Stimulated activated CD4-positive, alpha-beta T cell treated with anti-CD3 and anti-CD28 coated beads, Interleukin-12 subunit alpha, Interleukin-12 subunit beta, amount 100 ng/mL, for 24 hours (primary cell): ENCODE data around the gene NUBPL.

ENCODE experiments used
- DNase-seq, 2 experiments: peaks; one replicate each; pipeline ENCODE4 v3.0.0-alpha.2; 2020; ENCODE audit warnings: low read depth in 2 of 2

Gene NUBPL, protein sequence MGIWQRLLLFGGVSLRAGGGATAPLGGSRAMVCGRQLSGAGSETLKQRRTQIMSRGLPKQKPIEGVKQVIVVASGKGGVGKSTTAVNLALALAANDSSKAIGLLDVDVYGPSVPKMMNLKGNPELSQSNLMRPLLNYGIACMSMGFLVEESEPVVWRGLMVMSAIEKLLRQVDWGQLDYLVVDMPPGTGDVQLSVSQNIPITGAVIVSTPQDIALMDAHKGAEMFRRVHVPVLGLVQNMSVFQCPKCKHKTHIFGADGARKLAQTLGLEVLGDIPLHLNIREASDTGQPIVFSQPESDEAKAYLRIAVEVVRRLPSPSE

DNA sequence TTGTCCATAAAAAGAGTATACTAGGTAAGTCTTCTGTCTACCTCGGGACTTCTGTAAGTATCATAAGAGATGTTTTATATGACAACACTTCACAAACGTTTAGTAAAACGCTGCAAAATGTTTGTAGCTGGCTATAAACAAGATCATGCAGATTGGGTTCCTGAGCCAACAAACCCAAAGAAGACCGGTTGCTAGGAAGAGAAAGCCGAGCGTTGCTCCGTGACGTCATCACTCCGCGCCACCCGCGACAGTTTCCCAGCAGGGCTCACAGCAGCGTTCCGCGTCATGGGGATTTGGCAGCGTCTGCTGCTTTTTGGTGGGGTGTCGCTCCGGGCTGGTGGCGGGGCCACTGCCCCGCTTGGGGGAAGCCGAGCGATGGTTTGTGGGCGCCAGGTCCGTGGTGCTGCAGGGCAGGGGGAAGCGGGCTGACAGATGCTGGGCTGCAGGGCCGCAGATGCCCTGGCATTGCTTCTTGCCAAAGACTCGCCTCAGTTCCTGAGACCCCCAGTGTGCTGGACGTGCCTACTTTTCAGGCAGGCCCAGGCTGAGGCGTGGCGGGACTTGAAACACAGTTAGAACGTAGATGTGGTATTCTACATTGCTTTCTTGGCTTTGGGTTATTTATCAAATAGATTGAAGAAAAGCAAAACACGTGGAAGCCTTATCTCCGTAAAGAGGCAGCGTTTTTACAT, at the start of gene NUBPL:
TSS of gene NUBPL (plus strand) at position 250 of the 692 bp plus-strand sequence. CDS start at position 286, 36 bp downstream.
- DNase-seq: peak; percentile 93 to 94

DNA sequence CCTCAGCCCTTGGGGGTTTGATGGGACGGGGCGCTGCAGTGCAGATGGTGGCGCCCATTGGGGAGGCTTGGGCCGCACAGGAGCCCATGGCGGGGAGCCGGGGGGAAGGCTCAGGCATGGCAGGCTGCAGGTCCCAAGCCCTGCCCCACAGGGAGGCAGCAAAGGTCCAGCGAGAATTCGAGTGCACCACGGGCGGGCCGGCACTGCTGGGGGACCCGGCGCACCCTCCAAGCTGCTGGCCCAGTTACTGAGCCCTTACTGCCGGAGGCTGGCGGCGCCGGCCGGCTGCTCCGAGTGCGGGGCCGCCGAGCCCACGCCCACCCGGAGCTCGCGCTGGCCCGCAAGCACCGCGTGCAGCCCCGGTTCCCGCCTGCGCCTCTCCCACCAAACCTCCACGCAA, 34.1 kb upstream of the NUBPL start:
- DNase-seq: no peak

DNA sequence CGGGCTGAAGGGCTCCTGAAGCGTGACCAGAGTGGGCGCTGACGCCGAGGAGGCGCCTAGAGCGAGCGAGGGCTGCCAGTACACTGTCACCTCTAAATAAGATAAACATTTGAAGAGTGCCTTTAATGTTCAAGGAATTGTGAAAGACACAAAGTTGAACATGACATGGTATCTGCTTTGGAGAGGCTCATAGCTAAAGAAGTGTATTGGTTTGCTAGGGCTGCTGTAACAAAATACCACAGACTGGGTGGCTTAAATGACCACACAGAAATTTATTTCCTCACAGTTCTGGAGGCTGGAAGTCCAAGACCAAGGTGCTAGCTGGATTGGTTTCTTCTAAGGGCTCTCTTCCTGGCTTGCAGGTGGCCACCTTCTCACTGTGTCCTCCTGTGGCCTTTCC, 33.7 kb upstream of the NUBPL start:
- DNase-seq: no peak

DNA sequence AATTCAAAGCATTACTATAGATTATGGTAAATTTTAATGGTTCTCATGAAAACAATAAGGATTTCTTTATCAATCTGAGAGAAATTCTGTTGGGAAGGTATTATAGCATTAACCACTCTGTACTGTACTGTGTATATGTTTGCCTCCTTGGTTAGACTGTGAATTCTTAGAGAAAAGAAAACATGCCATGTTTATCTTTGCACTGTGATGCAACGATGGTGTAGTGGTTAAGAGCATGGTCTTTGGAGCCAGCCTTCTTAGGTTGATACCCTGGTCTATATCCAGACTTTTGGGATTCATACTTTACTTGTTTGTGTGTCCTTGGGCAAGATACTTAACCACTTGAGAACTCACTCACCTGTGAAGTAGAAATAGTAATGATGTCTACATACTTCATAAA, 32.2 kb upstream of the NUBPL start:
- no peak for DNase-seq

DNA sequence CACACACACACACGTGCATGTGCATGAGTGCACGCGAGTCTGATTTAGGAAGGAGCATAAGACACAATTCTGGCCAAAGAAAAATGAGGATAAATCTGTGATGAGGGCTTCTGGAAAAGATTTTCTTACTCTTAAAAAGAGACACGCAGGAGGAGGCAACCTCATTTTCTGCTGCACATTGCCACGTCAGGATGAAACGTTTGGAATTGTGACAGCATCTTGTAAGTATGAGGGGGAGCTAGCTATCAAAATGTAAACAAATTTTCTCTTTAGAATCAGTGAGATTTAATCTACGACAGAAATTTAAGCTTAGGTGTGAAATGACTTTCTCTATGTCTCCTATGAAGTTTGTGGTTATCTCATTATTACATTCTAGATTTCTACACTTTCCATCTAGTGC, 31.1 kb upstream of the NUBPL start:
- no peak for DNase-seq

DNA sequence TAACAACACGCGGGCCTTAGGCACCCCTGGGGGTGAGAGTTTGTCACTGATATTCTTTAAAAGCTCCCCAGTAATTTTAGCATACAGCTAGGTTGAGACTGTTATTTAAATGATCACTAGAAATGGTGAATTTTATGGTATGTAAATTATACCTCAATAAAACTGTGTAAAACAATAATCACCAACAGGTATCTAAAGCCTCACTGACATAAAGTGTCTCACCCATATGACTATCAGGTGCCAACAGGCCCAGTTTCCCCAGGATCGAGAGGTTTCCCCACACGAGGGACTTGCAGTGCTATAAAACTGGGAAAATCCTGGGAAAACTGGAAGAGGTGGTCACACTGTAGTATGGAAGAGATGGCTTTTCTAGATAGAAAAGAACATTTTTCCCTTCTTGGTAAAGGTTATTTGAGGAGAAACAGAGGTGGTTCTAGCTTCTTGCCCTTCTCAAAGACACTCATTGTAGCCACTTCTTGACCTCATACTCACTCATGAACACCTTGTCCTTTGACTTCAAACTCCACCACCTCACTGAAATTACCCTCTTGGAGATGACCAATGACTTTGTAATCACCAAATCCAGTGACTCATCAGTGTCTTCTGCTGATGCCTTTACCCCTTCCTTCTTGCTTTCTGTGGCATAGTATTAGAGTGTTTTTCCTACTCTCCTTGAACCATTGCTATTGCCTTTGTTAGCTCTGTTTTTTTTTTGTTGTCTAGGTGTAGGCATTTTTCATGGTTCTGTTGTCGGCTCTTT, 24.8 kb upstream of the NUBPL start:
- no peak for DNase-seq

DNA sequence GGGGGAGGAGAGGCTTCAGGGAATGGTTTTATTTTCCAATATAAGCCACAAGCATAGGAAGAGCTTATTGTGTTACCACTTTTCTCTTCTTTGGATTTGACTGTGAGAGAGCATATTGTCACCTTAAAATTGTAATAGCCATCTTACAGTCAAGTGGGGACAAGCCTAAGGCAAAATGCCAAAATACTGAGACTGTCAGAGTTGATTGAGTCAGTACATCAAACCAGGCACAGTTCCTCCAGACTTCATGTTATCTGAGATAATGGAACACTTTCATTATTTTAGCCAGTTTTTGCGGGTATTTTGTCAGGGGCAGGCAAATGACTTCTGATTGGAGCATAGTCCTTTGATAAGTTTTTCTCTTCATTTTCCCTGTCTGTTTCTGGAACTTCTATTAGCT, 19.5 kb upstream of the NUBPL start:
- DNase-seq: no peak

DNA sequence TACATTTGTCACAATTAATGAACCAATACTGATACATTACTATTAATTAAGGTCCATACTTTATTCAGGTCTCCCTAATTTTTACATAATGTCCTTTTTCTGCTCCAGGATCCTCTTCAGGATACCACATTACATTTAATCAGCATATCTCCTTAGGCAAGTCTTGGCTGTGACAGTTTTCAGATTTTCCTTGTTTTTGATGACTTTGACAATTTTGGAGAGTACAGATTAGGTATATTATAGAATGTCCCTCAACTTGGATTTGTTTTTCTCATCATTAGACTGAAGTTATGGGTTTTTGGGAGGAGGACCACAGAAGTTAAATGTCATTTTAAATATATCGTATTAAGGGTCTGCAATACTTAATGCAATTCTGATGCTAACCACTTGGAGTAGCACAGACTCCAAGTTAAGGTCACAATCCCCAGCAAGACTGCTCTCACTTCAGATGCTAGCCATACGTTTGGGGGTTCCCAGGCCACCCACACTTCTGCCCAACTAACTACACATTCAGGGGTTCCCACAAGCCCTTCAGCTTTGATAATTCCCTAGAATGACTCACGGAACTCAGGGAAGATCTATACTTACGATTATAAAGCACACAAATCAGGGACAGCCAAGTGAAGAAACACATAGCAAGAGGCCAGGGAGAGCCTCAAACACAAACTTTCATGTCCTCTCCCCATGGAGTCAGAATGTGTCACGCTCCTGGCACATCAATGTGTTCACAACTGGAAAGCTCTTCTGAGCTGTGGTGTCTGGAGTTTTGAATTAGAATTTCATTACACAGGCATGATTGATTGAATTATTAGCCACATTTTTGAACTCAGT, 17.0 kb upstream of the NUBPL start:
- no peak for DNase-seq

DNA sequence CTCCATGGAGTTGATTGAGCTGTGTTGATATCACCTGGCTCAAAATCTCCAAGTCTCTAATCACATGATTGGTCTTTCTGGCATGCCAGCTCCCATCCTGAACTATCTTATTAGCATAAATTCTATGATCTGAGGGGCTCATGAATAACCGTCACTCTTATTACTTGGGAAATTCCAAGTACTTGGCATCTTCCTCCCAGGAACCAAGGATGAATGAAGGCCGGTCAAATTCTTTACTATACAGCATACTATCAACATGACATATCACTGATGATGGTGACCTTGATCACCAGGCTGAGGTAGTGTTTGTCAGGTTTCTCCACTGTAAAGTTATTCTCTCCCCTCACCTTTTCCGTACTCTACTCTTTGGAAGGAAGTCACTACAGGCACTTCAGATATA, 16.4 kb upstream of the NUBPL start:
- DNase-seq: no peak

DNA sequence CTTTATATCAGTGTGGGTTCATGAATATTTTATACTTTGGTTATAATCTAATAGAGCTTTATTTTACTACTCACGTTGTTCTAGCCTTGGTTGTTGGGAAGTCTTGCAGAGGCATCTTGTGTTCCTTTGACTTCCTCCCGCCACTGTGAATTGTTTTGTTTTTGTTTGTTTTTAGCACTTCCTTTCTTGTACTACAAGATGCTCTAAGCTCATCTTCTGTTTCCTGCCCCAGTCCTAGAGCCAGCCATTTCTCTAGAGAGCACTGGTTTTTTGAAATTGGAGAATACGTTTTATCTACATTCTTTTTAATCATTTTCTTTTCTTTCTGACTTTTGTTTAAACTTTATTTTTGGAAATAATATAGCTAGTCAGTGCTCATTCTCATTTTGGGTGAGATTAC, 15.9 kb upstream of the NUBPL start:
- DNase-seq: no peak

DNA sequence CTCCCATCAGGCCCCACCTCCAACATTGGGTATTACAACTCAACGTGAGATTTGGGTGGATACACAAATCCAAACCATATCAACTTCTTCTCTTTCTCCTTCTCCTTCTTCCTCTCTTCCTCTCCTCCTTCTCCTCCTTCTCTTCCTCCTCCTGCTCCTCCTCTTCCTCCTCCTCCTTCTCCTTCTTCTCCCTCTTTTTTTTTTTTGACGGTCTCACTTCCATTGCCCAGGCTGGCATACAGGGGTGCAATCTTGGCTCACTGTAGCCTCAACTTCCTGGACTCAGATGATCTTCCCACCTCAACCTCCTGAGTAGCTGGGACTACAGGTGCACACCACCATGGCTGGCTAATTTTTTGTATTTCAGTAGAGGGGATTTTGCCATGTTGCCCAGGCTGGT, 11.4 kb upstream of the NUBPL start:
- no peak for DNase-seq

DNA sequence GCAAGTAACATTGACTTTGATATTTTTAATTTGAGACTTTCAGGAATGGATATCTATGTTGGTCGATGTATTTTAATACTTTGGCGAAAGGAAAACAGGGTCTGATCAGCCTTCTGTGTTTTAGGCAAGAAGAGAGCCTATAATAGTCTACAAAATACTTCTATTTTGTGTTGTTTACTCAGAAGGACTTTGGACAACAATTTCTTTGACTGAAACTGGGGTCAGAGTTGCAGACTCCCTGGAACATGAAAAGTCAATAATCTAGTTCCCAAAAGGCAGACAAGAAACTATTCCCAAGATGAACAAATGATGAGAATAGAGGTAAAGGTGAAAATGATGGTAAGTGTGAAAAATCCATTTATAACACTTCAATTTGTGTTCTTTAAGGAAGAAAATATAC, 10.6 kb upstream of the NUBPL start:
- DNase-seq: no peak

DNA sequence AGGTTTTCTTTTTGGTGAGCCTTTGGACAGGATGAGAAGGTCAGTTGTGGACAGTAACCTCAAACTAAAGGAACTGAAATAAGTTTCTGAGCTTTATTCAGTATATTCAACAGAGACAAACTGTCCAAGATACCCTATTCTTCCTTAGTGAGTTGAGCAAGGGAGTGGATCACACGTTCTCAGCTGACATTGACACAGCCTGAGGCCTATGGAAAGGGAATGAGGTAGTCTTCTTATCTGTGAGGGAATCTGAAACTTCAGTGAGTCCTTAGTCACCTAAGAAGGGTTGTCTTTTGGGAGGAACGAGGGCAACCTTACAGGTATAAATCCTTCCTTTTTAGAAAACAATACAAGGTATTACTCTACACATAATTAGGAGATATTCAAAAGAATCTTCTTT, 5.0 kb upstream of the NUBPL start:
- DNase-seq: no peak

DNA sequence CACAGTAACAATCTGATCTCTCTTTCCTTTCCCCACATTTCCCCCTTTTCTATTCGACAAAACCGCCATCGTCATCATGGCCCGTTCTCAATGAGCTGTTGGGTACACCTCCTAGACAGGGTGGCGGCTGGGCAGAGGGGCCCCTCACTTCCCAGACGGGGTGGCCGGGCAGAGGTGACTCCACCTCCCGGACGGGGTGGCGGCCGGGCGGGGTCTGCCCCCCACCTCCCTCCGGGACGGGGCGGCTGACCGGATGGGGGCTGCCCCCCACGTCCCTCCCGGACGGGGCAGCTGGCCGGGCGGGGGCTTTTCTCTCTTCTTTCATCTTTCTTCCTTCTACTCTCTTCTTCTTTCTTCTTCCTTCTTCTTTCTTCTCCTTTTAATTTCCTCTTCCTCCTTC, 1.3 kb upstream of the NUBPL start:
- no peak for DNase-seq

DNA sequence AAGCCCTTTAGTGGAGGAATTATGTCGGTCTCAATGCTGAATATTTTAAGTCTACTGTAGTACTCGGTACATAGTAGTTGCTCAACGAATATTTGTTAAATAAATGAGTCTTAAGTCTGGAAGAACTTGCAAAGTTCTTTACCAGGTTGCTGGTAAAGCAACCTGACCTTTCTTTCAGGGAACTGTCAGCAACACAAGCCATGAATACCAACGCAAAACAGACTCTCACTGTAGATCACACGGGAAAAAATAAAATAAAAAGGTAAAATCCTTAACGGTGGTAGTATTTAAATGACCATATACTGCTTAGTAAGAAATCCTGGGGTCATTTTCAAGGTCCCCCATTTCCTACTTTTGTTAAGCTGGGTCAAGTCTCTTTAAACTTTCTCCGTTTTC, 447 bp upstream of the NUBPL start:
- no peak for DNase-seq

DNA sequence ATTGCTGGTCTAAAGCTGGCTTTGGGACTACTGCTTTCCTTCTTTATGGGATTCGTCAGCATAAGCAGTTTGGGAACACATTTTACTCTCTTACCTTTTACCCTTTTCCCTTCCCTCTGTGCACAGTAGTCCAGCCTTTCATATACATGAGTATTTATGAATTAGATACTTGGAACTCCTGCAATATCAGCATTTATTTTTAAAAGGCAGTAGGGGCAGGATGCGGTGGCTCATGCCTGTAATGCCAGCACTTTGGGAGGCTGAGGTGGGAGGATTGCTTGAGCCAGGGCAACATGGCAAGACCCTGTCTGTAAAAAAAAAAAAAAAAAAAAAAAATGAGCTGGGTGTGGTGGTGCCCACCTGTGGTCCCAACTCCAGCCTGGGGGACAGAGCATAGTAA, 3.0 kb downstream of the NUBPL start:
- DNase-seq: no peak

DNA sequence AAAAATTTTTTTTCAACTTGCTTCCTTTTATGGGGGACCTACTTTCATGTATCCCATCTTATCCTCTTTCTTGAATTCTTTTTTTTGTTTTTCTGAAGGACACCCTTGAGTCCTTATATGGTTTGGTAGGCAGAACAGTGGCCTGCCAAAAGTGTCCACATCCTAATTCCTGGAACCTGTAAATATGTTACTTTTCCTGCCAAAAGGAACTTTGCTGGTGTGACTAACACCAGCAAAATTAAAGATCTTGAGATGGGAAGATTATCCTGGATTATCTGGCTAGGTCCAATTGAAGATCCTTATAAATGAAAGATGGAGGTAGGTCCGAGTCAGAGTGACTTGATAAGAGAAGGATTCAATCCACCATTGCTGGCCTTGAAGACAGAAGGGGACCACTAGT, 5.3 kb downstream of the NUBPL start:
- DNase-seq: no peak

DNA sequence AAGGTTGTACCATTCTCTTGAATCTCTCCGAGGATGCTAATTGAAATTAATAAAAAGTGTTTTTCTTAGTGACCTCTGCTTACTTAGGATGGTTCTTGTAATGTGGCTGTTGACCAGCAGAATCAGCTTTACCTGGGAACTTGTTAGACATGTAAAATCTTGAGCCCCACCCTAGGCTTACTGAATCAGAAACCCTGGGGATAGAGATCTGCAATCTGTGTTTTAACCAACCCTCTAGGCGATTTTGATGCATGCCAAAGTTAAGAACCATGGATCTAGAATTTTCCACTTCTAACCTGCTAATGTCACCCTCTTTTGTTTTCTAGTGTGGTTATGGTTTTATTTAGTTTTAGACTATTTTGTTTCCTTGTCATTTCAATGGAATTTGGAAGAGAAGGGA, 6.5 kb downstream of the NUBPL start:
- no peak for DNase-seq

DNA sequence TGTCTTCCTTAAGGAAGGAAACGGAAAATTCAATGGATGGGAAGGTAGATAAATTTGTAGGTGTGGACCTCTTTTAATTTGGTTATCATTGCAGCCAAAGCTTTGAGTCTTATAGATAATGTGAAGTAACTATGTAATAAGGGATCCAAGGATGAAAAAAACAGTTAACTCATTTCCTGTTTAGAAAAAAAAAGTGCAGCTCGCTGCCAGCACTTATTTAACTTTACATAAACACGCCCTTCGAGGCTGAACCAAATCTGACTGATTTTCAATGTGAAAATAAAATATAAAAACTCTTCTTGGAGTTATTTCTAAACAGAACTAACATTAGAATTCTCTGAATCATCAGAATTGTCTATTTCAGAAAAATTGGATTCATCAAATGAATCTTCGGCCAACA, 7.0 kb downstream of the NUBPL start:
- no peak for DNase-seq

DNA sequence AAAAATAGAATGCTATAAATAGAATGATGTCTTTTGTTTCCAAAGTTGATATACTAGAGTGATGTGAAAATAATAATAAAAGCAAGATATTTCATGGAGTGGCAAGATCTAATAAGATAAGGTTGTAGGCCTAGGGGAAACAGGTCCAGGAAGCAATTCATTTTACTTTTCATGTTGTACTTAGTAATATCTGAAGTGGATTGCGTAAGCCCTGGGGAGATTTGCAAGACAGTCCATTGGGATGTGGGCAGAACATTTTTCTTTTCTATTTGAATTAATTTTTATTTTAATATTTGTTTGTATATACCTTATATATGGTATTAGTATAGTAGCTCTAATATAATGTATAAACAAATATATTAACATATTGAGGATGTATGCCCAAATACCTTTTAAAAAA, 7.5 kb downstream of the NUBPL start:
- no peak for DNase-seq

DNA sequence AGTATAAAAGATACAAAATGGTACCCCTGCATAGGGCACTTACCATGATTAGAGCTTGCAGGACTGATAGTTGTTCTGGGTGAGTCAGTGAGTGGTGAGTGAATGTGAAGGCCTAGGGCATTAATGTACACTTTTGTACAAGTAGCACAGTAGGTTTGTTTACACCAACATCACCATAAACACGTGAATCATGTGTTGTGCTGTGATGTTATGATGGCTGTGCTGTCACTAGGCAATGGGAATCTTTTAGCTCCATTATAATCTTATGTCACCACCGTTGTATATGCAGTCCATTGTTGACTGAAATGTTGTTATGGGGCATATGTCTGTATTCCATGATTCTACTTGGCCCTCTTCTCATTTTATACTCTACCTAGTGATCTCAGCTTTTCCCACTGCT, 11.8 kb downstream of the NUBPL start:
- no peak for DNase-seq

DNA sequence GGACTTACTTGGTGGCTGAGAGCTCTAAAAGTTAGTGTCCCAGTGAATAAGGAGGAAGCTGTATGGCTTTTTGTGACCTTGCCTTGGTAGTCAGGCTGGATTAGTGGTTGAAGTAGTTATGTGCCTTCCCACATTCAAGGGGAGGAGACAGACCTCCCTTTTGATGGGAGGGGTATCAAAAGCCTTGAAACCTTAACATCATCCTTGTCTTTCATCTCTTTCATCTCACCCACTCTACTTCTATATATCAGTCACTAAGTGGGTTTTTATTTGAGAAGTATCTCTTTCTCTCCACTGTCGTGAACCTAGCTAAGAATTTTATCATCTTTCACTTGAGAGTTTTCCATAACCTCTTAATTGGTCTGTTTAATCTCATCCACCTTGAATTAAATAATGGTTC, 15.7 kb downstream of the NUBPL start:
- DNase-seq: no peak
